Activated naive CD8-positive, alpha-beta T cell (primary cell): ENCODE measurements around the gene SLC35F5.
"Not testable (repeated sequence)": the region's sequence is repeated elsewhere in the genome, so short reads cannot be mapped to it uniquely, and the experiment has no call there.

Experiments used
- H3K27ac Mint-ChIP-seq: one replicate; pipeline ENCODE4 v1.8.0; 2021; ENCODE audit warnings: mixed read lengths
- H3K27me3 Mint-ChIP-seq: one replicate; pipeline ENCODE4 v1.8.0; 2021; ENCODE audit warnings: mixed read lengths
- H3K36me3 Mint-ChIP-seq: one replicate; pipeline ENCODE4 v1.8.0; 2021; ENCODE audit warnings: mixed read lengths
- H3K4me1 Mint-ChIP-seq: one replicate; pipeline ENCODE4 v1.8.0; 2021; ENCODE audit warnings: low read depth, mixed read lengths
- H3K4me3 Mint-ChIP-seq: one replicate; pipeline ENCODE4 v1.8.0; 2021; ENCODE audit warnings: mild to moderate bottlenecking, mixed read lengths
- H3K9me3 Mint-ChIP-seq: one replicate; pipeline ENCODE4 v1.8.0; 2021; ENCODE audit warnings: low read depth, mixed read lengths

SLC35F5 gene, protein sequence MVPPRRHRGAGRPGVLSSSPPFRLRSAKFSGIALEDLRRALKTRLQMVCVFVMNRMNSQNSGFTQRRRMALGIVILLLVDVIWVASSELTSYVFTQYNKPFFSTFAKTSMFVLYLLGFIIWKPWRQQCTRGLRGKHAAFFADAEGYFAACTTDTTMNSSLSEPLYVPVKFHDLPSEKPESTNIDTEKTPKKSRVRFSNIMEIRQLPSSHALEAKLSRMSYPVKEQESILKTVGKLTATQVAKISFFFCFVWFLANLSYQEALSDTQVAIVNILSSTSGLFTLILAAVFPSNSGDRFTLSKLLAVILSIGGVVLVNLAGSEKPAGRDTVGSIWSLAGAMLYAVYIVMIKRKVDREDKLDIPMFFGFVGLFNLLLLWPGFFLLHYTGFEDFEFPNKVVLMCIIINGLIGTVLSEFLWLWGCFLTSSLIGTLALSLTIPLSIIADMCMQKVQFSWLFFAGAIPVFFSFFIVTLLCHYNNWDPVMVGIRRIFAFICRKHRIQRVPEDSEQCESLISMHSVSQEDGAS

DNA sequence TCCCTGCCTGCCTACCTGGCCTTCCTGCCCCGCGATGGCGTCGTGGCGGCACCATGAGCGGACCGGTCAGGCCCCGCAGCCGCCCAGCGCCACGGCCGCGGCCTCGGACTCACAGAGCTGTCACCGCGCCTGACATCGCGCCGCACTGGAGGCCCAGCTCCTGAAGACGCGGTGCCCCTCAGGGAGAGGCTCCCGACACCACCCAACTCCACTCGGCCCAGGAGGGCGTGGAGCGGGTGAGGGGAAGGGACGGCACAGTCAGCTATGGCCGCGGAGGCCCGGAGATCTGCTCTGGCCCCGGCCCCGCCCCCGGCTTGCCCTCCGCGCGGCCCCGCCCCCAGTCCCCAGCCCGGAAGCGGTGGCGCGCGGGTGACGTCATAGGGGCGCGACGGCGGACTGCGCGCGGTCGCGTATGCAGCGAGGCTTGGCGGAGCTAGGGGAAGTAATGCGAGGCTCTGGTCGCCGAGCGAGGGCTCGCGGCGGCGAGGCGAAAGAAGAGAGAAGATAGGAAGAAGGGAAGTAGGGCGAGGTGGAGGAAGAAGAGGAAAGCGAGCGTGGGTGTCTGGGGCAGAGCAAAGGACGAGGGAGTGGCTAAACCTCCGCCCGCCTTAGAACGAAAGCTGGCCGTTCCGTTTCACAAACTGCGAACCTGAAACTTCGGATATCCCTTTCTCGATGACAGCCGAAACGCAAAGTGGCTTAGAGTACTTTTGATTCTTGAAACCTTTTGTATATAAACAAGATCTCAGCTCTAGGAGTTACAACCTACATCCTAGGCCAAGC, at the start of gene SLC35F5:
SLC35F5 (minus strand) TSS at position 288 of the 783 bp plus-strand sequence; CDS start at position 55, 233 bp downstream.
- no peaks in the 10 kb centered on the region for H3K36me3 Mint-ChIP-seq
- no peaks in the 10 kb centered on the region for H3K9me3 Mint-ChIP-seq
- H3K4me3 Mint-ChIP-seq, result peak within 1 kb of the TSS; percentile 99
- H3K4me1 Mint-ChIP-seq, result peaks cover 22% of the 10 kb centered on the region
- no peaks in the 10 kb centered on the region for H3K27me3 Mint-ChIP-seq
- H3K27ac Mint-ChIP-seq, result peak within 1 kb of the TSS; percentile 100

DNA sequence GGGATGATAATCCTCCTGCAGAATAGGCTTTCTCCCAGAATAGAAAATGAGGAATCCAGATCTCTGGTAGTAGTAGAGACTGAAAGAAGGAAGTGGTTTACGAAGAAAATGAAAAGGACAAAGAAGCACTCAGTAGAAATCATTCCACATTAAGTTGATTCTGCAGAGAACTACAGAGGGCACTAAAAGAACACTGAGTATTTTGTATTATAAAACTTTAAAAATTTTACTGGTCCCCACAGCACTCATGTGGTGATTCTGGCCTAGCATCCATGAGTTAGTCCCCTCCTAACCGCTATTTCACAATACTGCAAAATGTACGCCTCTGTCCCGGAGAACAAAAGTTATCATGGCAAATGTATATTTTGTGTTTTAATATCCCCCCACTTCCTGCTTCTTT, 42.9 kb upstream of the SLC35F5 start:
- H3K27ac Mint-ChIP-seq, result no peak overlapping the region

DNA sequence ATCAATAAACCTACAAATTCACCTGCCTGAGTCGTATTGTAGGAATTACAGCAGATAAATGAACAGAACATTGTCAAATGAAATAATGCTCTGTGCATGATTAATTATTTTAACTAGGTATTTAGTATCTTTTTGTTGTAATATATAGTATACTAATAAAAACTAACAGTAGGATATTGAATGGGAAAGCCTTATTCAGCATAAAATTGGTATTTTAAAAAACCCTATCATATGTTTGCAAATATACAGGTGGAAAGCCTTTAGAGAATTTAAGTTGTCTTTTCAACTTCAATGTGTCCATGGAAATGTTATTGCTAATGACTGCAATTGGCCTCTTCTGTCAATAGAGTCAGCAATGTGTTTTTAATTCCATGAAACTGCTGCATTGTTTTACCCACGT, 40.8 kb upstream of the SLC35F5 start:
- H3K36me3 Mint-ChIP-seq, result peaks cover 2% of the 10 kb centered on the region
- peaks cover 1% of the 10 kb centered on the region for H3K27me3 Mint-ChIP-seq
- H3K4me3 Mint-ChIP-seq, result no peak overlapping the region
- H3K9me3 Mint-ChIP-seq, result no peaks in the 10 kb centered on the region
- no peak overlapping the region for H3K27ac Mint-ChIP-seq
- peaks cover 3% of the 10 kb centered on the region for H3K4me1 Mint-ChIP-seq

More for the DNA sequence above, 42.9 kb upstream of the SLC35F5 start:
- Mint-ChIP-seq H3K4me3 (no peak overlapping the region), H3K9me3 (no peaks in the 10 kb centered on the region), H3K36me3 (no peaks in the 10 kb centered on the region), H3K27me3 (no peaks in the 10 kb centered on the region), H3K4me1 (no peaks in the 10 kb centered on the region)

DNA sequence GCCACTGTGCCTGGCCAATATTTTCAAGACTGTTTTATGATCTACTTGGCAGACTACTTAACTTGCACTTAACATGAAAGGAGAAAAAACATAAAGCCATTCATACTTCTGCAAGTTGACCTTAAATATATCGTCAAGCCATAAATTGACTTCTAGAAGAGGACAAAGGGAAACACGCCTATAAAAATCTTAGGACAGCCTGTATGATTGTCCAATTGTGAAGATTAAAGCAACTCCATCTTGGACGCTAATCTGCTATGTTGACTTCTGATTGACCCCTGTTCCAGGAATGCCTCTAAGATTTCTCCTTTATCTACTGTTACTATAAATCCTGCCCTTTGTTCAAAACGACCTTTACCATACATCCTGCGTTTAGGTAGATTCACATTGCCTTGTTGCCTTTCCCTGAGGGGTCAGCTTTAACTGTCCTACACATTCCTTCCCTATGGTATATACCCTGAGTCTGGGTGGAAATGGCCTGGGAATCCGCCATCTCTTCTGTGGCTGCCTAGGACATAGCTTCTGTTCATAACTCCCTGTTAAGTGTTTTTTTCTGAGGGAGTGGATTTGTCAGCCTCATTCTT, 40.2 kb upstream of the SLC35F5 start:
- Mint-ChIP-seq H3K27me3 (peaks cover 1% of the 10 kb centered on the region), H3K4me1 (peaks cover 9% of the 10 kb centered on the region), H3K9me3 (no peaks in the 10 kb centered on the region), H3K27ac (no peak overlapping the region), H3K4me3 (no peak overlapping the region), H3K36me3 (peaks cover 2% of the 10 kb centered on the region)

DNA sequence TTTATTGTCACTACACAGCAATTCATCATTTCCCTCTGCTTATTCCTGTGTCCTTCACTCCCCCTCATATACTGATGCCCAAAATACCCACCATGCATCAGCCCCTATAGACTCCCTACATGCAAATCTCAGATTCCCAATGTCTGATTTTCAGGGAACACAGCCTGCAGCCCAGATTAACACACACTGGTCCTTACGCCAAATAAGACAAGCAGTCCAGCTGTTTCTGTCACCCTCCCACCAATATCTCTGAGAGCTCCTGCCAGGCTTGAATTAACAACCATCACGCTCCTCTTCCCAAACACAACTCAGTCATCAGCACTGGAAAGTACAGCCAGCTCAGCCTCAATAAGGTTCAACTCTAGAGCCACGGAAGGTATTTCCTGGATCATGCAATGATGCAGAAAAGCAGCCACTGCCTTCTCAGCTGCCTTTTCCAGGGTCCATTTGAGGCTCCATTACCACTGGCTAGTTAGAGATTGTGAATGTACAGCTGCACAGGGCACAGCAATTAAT, 39.0 kb upstream of the SLC35F5 start:
- Mint-ChIP-seq H3K27ac (no peak overlapping the region), H3K27me3 (peaks cover 1% of the 10 kb centered on the region), H3K36me3 (peaks cover 4% of the 10 kb centered on the region), H3K9me3 (no peaks in the 10 kb centered on the region), H3K4me3 (no peak overlapping the region), H3K4me1 (peaks cover 11% of the 10 kb centered on the region)

DNA sequence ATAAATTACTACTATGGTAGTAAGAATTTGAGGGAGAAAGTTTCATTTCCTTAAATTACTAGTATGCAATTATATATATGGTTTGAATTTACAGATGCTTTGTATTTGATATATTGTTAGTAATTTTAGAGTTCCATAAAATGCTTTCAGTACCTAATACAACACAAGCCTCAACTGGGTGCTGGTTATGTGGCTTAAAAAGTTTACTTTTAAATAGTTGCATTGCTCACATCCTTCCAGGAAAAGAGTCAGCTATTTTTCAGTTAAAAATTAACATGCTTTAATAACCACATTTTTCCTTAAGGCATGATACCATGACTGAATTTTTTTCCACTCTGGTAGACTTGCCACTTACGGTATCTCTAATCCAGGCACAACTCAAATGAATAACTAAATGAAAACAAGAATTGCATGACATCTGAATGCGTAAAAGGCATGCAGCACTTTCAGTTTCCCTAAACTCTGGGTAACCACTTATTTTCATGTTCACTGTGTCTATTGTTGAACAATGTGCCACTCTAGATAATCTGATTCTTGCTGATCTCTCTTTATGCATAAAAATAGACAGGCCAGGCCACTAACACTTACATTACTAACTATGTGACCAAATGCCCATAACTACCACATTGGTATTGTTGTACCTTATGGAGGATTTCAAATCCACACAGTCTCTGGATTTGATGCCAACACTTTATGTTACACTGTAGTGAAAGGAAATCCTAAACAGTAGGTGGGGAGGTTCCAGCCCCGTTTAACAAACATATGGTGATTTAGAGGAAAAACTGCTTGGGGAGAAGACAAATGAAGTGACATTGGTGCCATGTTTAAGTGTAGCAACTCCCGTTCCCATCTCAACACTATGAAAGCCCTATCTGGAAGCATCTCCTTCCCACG, 35.5 kb upstream of the SLC35F5 start:
- Mint-ChIP-seq H3K36me3 (peaks cover 10% of the 10 kb centered on the region), H3K27ac (peak overlapping the region; percentile 85), H3K4me1 (peaks cover 11% of the 10 kb centered on the region), H3K9me3 (no peaks in the 10 kb centered on the region), H3K4me3 (peak overlapping the region; percentile 28), H3K27me3 (peaks cover 1% of the 10 kb centered on the region)

DNA sequence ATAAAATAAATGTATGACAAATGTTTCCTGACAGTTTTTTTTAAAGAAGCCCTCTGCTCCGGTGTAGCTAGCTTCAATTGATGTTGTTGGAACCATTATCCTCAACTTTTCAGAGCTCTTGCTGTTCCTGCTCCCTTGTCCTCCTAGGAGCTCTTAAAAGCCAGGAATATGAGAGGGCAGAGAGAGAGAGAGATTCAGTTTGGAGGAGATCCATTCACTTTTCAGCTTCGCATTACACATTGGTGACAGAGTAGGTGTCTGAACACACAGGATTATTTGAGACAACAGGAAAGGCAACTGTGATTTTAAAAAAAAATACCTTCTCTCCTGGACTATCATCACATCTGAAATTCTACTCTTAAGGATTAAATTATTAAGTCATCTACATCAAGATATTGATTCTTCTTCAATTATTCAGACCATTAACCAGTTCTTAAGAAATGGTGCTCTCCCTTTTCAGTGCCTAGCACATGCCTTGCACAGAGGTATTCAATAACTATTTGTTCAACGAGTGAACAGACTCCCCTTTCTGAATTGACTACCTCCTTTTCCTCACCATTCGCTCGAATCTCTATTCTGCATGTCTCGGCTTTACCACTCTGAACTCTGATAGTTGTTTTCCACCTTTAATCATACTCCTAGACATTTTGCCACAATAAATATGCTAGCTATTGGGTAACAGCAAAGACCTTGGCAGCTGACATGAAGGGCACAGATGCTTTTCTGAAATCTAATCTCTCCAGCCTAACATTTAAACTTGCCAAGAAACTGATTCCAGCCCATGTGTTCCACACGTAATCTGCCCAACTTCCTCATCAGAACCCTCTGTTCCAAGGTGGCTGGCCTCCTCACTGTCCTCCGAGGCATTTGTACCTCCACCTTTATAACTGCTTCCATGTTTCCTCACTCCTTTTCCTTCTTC, 28.6 kb upstream of the SLC35F5 start:
- no peaks in the 10 kb centered on the region for H3K9me3 Mint-ChIP-seq
- H3K4me3 Mint-ChIP-seq, result no peak overlapping the region
- no peaks in the 10 kb centered on the region for H3K4me1 Mint-ChIP-seq
- H3K36me3 Mint-ChIP-seq, result peaks cover 9% of the 10 kb centered on the region
- no peaks in the 10 kb centered on the region for H3K27me3 Mint-ChIP-seq
- no peak overlapping the region for H3K27ac Mint-ChIP-seq

DNA sequence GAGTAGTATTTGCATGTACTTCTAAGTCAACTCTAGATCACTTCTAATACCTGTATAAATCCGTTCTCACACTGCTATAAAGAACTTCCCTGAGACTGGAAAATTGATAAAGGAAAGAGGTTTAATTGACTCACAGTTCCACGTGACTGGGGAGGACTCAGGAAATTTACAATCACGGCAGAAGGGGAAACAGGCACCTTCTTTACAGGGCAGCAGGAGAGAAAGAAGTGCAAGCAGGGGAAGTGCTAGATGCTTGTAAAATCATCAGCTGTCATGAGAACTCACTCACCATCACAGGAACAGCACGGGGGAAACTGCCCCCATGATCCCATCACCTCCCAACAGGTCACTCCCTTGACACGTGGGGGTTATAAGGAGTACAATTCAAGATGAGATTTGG, 24.0 kb upstream of the SLC35F5 start:
- no peak overlapping the region for H3K27ac Mint-ChIP-seq

DNA sequence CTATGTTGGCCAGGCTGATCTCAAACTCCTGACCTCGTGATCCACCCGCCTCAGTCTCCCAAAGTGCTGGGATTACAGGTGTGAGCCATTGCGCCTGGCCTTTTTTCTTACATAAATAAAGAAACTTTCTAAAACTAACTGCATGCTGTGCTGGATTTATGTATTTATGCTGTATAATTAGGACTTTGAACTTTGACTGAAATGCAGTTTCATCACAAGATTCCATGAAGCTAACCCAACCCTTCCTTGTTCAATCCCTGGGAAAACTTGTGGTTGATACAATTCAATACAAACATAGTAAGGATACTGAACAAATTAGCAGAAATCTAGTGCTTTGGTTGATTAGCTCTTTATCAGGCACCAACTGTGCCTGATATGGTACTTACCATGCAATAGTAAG, 20.9 kb upstream of the SLC35F5 start:
- no peaks in the 10 kb centered on the region for H3K36me3 Mint-ChIP-seq
- no peak overlapping the region for H3K27ac Mint-ChIP-seq
- H3K9me3 Mint-ChIP-seq, result no peaks in the 10 kb centered on the region
- H3K4me1 Mint-ChIP-seq, result peaks cover 2% of the 10 kb centered on the region
- no peak overlapping the region for H3K4me3 Mint-ChIP-seq
- H3K27me3 Mint-ChIP-seq, result no peaks in the 10 kb centered on the region

More for the DNA sequence above, 24.0 kb upstream of the SLC35F5 start:
- H3K4me3 Mint-ChIP-seq, result no peak overlapping the region
- peaks cover 4% of the 10 kb centered on the region for H3K36me3 Mint-ChIP-seq
- no peaks in the 10 kb centered on the region for H3K27me3 Mint-ChIP-seq
- H3K9me3 Mint-ChIP-seq, result no peaks in the 10 kb centered on the region
- peaks cover 2% of the 10 kb centered on the region for H3K4me1 Mint-ChIP-seq

DNA sequence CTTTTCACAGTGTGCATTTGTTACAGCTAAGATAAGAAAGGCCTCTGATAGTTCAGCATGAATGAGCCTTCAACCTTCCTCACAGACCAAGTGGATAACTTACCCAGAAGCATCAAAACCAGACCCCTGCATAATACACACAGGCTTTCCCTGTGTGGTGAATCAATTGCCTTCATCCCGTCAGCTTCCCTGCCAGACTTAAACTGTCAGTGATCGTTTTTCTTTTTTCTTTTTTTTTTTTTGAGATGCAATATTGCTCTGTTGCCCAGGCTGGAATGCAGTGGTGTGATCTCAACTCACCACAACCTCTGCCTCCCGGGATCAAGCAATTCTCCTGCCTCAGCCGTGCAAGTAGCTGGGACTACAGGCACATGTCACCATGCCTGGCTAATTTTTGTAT, 20.5 kb upstream of the SLC35F5 start:
- no peaks in the 10 kb centered on the region for H3K9me3 Mint-ChIP-seq
- no peaks in the 10 kb centered on the region for H3K27me3 Mint-ChIP-seq
- no peak overlapping the region for H3K4me3 Mint-ChIP-seq
- no peaks in the 10 kb centered on the region for H3K36me3 Mint-ChIP-seq
- no peak overlapping the region for H3K27ac Mint-ChIP-seq
- peaks cover 2% of the 10 kb centered on the region for H3K4me1 Mint-ChIP-seq

DNA sequence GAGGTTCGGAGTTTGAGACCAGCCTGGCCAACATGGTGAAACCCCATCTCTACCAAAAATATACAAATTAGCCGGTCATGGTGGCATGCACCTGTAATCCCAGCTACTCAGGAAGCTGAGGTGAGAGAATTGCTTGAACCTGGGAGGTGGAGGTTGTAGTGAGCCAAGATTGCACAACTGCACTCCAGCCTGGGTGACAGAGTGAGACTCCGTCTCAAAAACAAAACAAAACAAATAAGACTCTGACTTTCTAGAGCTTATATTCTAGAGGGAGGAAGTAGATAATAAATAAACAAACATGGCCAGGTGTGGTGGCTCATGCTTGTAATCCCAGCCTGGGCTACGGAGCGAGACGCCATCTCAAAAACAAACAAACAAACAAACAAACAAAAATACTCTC, 18.2 kb upstream of the SLC35F5 start:
- not testable (repeated sequence) for H3K27ac Mint-ChIP-seq, H3K36me3 Mint-ChIP-seq, H3K27me3 Mint-ChIP-seq, H3K9me3 Mint-ChIP-seq, H3K4me1 Mint-ChIP-seq, H3K4me3 Mint-ChIP-seq

DNA sequence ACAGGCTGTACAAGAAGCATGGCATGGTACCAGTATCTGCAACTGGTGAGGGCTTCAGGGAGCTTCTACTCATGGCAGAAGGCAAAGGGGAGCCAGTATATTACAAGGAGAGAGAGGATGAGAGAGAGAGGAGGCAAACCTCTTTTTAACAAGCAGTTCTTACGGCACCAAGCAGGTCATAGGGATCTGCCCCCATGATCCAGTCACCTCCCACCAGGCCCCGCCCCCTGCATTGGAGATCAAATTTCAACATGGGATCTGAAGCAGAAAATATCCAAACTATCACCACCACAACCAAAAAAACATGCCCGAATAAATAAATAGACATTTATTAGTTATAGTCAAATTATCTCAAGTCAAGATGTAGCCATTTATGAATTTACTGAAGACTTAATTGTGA, 14.5 kb upstream of the SLC35F5 start:
- Mint-ChIP-seq H3K27ac (no peak overlapping the region), H3K9me3 (no peaks in the 10 kb centered on the region), H3K36me3 (no peaks in the 10 kb centered on the region), H3K4me3 (no peak overlapping the region), H3K27me3 (no peaks in the 10 kb centered on the region), H3K4me1 (no peaks in the 10 kb centered on the region)

DNA sequence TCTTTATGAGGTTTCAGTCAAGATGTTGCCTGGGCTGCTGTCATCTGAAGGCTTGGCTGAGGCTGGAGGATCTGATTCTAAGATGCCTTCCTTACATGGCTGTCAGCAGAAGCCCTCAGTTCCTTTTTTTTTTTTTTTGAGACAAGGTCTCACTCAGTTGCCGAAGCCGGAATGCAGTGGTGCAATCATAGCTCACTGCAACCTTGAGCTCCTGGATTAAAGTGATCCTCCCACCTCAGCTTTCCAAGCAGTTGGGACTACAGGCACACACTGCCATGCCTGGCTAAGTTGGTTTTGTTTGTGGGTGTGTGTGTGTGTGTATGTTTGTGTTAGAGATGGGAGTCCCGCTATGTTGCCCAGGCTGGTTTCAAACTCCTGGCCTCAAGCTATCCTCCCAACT, 13.1 kb upstream of the SLC35F5 start:
- H3K9me3 Mint-ChIP-seq, result peaks cover 5% of the 10 kb centered on the region
- H3K27me3 Mint-ChIP-seq, result no peaks in the 10 kb centered on the region
- no peaks in the 10 kb centered on the region for H3K4me1 Mint-ChIP-seq
- H3K27ac Mint-ChIP-seq, result no peak overlapping the region
- no peak overlapping the region for H3K4me3 Mint-ChIP-seq
- peaks cover 6% of the 10 kb centered on the region for H3K36me3 Mint-ChIP-seq
